Stimulated activated CD4-positive, alpha-beta T cell treated with anti-CD3 and anti-CD28 coated beads, Interleukin-4, amount 100 ng/mL, for 24 hours (primary cell): ENCODE results near the gene HBE1.

ENCODE experiments used
- DNase-seq: peaks from one replicate; pipeline ENCODE4 v3.0.0-alpha.2; 2020

Gene HBE1

DNA sequence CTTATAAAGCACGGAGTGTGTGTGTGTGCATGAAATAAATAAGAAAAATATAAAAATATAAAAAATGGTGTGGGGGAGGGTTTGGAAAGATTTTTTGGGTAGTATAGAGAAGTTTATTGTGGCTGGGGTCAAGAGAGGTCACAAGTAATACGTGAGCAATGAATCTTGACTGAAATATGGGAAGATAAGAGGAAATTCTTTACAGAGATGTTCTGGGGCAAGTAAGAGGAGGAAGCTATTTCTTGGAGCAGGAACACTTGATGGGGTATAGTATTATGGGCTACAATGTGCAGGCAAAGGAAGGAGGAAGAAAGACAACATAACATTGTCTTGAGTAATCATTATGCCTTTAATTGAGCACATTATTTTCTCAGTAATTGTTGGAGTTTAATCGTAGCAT is 37.6 kb downstream of the HBE1 start:
- no peak for DNase-seq

- no peak for DNase-seq
Observed at GRCh38 chr11:5231111-5231510, 38.6 kb downstream of the HBE1 start.

DNA sequence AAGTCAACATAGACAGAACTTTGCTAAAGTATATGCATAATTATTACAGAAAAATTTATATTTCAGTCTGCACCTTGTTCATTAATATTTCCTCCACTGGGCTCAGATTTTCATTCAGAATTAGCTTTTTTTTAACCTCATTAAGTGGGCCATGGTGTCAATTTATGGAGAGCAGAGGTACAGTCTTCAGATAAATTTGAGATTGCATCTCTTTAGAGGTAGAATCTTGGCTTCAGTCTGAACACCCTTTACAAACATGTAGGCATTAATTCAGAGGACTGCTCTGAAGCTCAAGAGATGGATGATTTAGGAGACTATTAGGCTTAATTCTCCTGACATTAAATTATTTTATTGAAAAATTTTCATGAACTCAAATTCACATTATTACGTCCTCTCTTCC is 39.5 kb downstream of the HBE1 start:
- no peak for DNase-seq

- DNase-seq: no peak
Observed at GRCh38 chr11:5229796-5230195, 39.9 kb downstream of the HBE1 start.

- DNase-seq: no peak
Observed at GRCh38 chr11:5229356-5229755, 40.4 kb downstream of the HBE1 start.

GRCh38 chr11:5228124-5228523 is 41.6 kb downstream of the HBE1 start:
- DNase-seq: no peak

DNA sequence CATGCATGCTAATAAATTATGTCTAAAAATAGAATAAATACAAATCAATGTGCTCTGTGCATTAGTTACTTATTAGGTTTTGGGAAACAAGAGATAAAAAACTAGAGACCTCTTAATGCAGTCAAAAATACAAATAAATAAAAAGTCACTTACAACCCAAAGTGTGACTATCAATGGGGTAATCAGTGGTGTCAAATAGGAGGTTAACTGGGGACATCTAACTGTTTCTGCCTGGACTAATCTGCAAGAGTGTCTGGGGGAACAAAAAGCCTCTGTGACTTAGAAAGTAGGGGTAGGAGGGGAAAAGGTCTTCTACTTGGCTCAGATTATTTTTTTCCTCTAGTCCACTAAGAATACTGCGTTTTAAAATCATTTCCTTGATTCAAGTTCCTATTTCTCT is 42.1 kb downstream of the HBE1 start:
- DNase-seq: no peak

DNA sequence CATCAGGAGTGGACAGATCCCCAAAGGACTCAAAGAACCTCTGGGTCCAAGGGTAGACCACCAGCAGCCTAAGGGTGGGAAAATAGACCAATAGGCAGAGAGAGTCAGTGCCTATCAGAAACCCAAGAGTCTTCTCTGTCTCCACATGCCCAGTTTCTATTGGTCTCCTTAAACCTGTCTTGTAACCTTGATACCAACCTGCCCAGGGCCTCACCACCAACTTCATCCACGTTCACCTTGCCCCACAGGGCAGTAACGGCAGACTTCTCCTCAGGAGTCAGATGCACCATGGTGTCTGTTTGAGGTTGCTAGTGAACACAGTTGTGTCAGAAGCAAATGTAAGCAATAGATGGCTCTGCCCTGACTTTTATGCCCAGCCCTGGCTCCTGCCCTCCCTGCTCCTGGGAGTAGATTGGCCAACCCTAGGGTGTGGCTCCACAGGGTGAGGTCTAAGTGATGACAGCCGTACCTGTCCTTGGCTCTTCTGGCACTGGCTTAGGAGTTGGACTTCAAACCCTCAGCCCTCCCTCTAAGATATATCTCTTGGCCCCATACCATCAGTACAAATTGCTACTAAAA is 42.9 kb downstream of the HBE1 start, which contains the start of gene HBB:
Gene HBB (minus strand): TSS at position 340 of the 579 bp plus-strand sequence. CDS start 50 bp downstream, at position 290.
- DNase-seq: no peak

DNA sequence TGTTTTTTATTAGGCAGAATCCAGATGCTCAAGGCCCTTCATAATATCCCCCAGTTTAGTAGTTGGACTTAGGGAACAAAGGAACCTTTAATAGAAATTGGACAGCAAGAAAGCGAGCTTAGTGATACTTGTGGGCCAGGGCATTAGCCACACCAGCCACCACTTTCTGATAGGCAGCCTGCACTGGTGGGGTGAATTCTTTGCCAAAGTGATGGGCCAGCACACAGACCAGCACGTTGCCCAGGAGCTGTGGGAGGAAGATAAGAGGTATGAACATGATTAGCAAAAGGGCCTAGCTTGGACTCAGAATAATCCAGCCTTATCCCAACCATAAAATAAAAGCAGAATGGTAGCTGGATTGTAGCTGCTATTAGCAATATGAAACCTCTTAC is 44.3 kb downstream of the HBE1 start:
- no peak for DNase-seq

GRCh38 chr11:5224538-5225479 is 44.9 kb downstream of the HBE1 start:
- no peak for DNase-seq

DNA sequence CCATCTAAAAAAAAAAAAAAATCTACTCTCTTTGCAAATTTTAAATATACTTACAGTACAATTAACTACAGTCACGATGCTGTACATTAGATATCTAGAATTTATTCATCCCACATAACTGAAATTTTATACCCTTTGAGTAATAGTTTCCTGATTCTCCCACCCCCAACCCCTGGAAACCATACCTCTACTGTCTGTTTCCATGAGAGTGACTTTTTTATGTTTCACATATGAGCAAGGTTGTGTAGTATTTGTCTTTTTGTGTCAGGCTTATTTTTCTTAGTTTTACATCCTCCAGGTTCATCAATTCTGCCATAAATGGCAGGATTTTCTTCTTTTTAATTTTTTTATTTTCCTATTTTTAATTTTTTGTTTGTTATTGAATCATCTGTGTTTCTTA is 46.1 kb downstream of the HBE1 start:
- DNase-seq: no peak

- no peak for DNase-seq
Observed at GRCh38 chr11:5223146-5223545, 46.6 kb downstream of the HBE1 start.
